ENCODE measurements around the gene SOD2. TPM values are rescaled to one million over a fixed set of nuclear protein-coding genes. Genes with fewer than 3 reads are reported as not detected.

SOD2 gene
- total and polyA plus RNA-seq, 2 donors (not counting 1 experiment from before 2014, with no cell fraction given), result 66.0 to 94.7 TPM

DNA sequence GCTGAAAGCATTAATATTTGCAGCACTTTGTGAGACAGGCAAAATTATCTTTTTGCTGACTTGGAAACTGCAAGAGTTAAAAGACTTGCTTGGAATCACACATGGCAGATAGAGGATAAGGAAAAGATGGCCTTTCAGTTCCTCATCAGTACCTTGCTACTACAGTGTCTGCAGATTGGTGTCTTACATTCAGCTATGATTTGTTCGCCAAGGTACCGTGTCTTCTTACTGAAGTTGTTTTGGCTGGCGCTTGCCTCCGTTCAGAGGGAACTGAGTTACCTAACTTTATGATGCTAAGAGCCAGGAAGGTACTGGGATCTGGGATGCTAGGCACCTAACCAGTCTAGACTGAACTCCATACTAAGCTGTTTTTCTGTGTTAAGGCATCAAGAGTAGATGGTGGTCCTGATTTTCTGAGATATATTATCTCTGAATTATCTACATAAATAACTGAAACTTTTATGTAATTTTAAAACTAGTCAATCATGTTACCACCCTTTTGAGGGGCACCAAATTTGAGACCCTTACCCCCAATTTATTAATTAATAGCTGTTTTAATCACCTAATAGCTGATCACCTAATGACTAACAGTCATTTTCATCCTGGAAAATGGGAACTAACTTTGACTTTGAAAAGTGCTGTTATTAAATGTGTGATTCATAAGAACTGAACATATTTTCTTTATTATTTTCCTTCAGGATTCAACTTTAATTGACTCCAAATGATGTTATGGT is 36.7 kb upstream of the SOD2 start:
- H3K9me3 ChIP-seq (ENCODE audit: control extremely low read depth in 1 of 3, control insufficient read depth in 2 of 3, insufficient read depth in 1 of 3, low read length in 2 of 3), result no peaks in the 10 kb centered on the region
- DNase-seq (peak; percentile 49), ATAC-seq (ENCODE audit: low read depth) (no peak)
- H3K9ac ChIP-seq (ENCODE audit: low read length), result peak overlapping the region; percentile 85
- peaks cover 84% of the 10 kb centered on the region for H3K79me2 ChIP-seq (ENCODE audit: control insufficient read depth, insufficient read depth, low read length)
- Mint-ChIP-seq H3K4me3 (peak overlapping the region; percentile 93), H3K4me1 (peaks cover 61% of the 10 kb centered on the region), H3K9me3 (ENCODE audit: insufficient read depth) (no peaks in the 10 kb centered on the region), H3K27me3 (no peaks in the 10 kb centered on the region), H3K27ac (peak overlapping the region; percentile 85)
- peak overlapping the region in 2 of 5 experiments; percentile 9 to 84 for H3K4me3 ChIP-seq (ENCODE audit: control extremely low read depth in 1 of 5, extremely low read depth in 1 of 5, insufficient read depth in 1 of 5, low read depth in 2 of 5, low read length in 4 of 5)
- H4K20me1 ChIP-seq (ENCODE audit: control insufficient read depth, insufficient read depth, low read length, poor library complexity, severe bottlenecking), result peaks cover 50% of the 10 kb centered on the region
- 12% methylated on average over 3 of the region's 4 CpGs for WGBS (ENCODE audit: insufficient coverage)
- H3K27me3 ChIP-seq (replicated peaks in 1 of 4; ENCODE audit: control extremely low read depth in 1 of 4, control insufficient read depth in 3 of 4, insufficient read depth in 4 of 4, low read length in 3 of 4), result no peaks in the 10 kb centered on the region
- CTCF ChIA-PET, result interaction anchor here (0.6 to 4.7 kb wide), 9 partner anchors 9 to 790 kb away, joined by 3 to 32 read pairs (median 4); partner anchors contain the start of genes ACAT2, MRPL18 and SOD2
- peak overlapping the region; percentile 8 for H2AFZ ChIP-seq (ENCODE audit: insufficient read depth, low read depth, low read length, poor library complexity, severe bottlenecking)
- intact Hi-C loops (cut with micrococcal nuclease), result loop anchor here (1.0 kb wide), 1 partner anchor 10 kb away; no protein-coding TSS in a partner anchor
- peaks cover 6% of the 10 kb centered on the region in 2 experiments for H3K36me3 ChIP-seq (replicated peaks in 1 of 2; ENCODE audit: control extremely low read depth in 1 of 2, control insufficient read depth in 1 of 2, extremely low read depth in 1 of 2, insufficient read depth in 2 of 2, low read length in 1 of 2)
- TF ChIP-seq, protein P1, sequence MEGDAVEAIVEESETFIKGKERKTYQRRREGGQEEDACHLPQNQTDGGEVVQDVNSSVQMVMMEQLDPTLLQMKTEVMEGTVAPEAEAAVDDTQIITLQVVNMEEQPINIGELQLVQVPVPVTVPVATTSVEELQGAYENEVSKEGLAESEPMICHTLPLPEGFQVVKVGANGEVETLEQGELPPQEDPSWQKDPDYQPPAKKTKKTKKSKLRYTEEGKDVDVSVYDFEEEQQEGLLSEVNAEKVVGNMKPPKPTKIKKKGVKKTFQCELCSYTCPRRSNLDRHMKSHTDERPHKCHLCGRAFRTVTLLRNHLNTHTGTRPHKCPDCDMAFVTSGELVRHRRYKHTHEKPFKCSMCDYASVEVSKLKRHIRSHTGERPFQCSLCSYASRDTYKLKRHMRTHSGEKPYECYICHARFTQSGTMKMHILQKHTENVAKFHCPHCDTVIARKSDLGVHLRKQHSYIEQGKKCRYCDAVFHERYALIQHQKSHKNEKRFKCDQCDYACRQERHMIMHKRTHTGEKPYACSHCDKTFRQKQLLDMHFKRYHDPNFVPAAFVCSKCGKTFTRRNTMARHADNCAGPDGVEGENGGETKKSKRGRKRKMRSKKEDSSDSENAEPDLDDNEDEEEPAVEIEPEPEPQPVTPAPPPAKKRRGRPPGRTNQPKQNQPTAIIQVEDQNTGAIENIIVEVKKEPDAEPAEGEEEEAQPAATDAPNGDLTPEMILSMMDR (IDR thresholded peaks at IDR 0.05), result no peak
- TF ChIP-seq EZH2 (IDR thresholded peaks at IDR 0.05; ENCODE audit: borderline replicate concordance, insufficient read depth, low read depth, low read length, poor library complexity, severe bottlenecking), result no peak
- H3K27ac ChIP-seq (ENCODE audit: low read length in 2 of 2), result peak overlapping the region; percentile 49 to 97
- peaks cover 48 to 49% of the 10 kb centered on the region in 2 donors for H3K4me1 ChIP-seq (ENCODE audit: control insufficient read depth in 2 of 2, insufficient read depth in 2 of 2, low read length in 2 of 2)
- POLR2A ChIA-PET, result interaction anchor here (1.4 to 4.7 kb wide), 3 partner anchors 32 to 60 kb away, joined by 4 to 58 read pairs (median 6); partner anchors contain the start of genes ACAT2, SOD2 and TCP1
- peak overlapping the region; percentile 78 for H3K4me2 ChIP-seq (replicated peaks; ENCODE audit: low read depth, low read length, poor library complexity, severe bottlenecking)

Measured in B cell (primary cell).